A172 (cell line): ENCODE data around the gene RNGTT. TPM values are rescaled to one million over a fixed set of nuclear protein-coding genes. Genes with fewer than 3 reads are reported as not detected.
"Not testable (repeated sequence)": the region's sequence is repeated elsewhere in the genome, so short reads cannot be mapped to it uniquely, and the experiment has no call there.

Experiments
- DNase-seq: peaks from one replicate; pipeline ENCODE4 v3.0.0-alpha.2; 2015; ENCODE audit warnings: low spot score
- total RNA-seq: library from RNA; depleted of rRNA; stranded (reverse); fragments of >200 nt; shearing (Covaris generic); gene quantifications from 2 replicates; pipeline ENCODE4 v1.2.3, GENCODE V29; 2014

RNGTT gene
- total RNA-seq, 1 experiment from 2014 or later = 33.7 TPM

GRCh38 chr6:88972504-88973423, 9.3 kb upstream of the RNGTT start:
- no peak for DNase-seq

GRCh38 chr6:88970301-88970700, 6.9 kb upstream of the RNGTT start:
- no peak for DNase-seq

- DNase-seq = not testable (repeated sequence)
Measured at GRCh38 chr6:88969255-88969654, 5.8 kb upstream of the RNGTT start.

GRCh38 chr6:88967891-88968290, 4.5 kb upstream of the RNGTT start:
- DNase-seq = no peak

GRCh38 chr6:88965691-88966090, 2.3 kb upstream of the RNGTT start:
- DNase-seq = no peak

GRCh38 chr6:88964509-88964908, 1.1 kb upstream of the RNGTT start:
- no peak for DNase-seq

DNA sequence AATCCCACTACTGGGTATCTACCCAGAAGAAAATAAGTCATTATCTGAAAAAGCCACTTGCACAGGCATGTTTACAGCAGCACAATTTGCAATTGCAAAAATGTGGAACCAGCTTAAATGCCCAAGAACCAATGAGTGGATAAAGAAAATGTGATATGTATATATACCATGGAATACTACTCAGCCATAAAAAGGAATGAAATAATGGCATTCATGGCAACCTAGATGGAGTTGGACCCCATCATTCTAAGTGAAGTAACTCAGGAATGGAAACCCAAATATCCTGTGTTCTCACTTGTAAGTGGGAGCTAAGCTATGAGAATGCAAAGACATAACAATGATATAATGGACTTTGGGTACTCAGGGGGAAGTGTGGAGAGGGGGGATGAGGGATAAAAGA, 4.6 kb downstream of the RNGTT start:
- no peak for DNase-seq

- DNase-seq = no peak
Measured at GRCh38 chr6:88953550-88954386, 9.7 kb downstream of the RNGTT start.

GRCh38 chr6:88952065-88952704, 11.2 kb downstream of the RNGTT start:
- DNase-seq = no peak

- no peak for DNase-seq
Measured at GRCh38 chr6:88945415-88946008, 17.9 kb downstream of the RNGTT start.

- no peak for DNase-seq
Measured at GRCh38 chr6:88933521-88933920, 29.9 kb downstream of the RNGTT start.

DNA sequence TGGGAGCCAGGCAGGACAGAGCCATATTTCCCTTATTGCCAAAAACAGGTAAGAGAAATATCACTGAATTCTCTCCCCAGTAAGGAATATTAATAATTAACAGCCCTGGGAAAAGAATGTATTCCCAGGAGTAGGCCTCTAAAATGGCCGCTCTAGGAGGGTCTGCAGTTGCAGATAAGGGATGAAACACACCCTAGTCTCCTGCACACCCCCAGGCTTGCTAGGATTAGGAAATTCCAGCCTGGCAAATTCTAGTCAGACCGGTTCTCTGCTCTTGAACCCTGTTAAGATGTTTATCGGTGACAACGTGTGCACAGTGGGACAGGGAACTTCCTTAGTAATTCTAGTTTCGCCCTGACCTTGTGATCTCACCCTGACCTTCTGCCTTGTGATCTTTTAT, 31.4 kb downstream of the RNGTT start:
- not testable (repeated sequence) for DNase-seq

- no peak for DNase-seq
Measured at GRCh38 chr6:88922775-88923548, 40.5 kb downstream of the RNGTT start.

- DNase-seq = no peak
Measured at GRCh38 chr6:88921734-88922133, 41.7 kb downstream of the RNGTT start.

DNA sequence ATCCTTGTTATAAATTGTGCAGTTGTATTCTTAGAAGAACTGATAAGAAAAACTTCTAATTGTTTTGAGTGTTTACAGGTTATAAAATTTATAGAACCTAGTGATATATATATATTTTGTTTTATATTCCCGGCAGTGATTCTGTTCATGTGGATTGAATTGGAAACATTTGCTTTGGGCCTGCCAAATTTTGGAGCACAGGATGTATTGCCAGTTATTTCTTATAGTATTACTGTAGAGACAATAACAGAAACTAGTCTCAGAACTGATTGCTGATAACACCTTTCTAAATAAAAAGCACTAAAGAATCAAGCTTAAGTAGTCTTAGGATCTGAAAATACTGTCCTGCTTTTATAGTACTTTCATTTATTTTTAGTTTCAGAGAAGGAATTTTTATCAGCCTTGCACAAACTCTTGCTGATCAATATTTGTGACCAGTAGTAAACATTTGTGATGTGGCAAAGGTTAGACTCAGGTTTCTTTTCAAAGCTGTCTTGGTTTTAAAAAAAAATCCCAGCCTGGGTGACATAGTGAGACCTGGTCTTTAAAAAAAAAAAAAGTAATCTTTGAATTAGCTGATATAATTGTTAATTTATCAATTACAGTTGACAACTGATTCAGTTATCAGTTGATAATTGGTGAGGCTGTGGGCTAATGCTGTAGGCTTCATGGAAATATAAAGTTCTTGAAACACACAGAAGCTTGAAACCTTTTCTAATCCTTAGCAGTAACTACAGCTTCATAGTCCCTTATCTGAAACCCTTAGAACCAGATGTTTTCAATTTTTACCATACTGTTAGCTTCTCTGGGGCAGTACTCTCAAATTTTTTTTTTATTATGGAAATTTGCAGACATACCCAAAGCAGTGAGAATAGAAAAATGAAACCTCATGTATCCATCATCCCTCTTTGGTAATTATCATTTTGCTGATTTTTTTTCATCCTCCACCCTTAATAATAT, 42.4 kb downstream of the RNGTT start:
- no peak for DNase-seq

- DNase-seq = no peak
Measured at GRCh38 chr6:88920088-88920487, 43.3 kb downstream of the RNGTT start.

- no peak for DNase-seq
Measured at GRCh38 chr6:88919032-88919431, 44.4 kb downstream of the RNGTT start.

DNA sequence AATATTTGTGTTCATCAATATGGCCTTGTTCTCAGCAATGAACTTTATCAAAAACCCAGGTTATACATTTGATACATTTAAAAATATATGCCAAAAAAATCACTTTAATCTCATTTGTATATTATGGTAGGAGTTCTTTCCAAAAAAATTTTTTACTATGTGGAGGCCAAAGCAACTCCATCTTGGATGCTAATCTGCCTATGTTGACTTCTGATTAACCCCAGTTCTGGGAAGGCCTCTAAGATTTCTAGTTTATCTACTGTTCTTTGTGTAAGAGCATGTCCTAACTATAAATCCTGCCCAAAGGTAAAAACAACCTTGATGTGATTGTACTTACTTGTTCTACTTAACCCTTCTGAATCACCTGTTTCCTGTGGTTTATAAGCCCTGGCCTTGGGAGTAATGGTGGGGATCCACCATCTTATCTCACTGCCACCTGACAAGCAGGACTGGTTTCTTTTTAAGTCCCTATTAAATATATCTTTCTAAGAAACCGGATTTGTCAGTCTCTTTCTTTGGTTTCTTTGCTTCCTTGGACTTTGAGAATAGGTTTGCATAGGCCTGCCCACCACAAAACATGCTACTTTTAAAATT, 46.7 kb downstream of the RNGTT start:
- DNase-seq = no peak

GRCh38 chr6:88914895-88915598, 48.4 kb downstream of the RNGTT start:
- DNase-seq = no peak
